Loucy (cell line): Measurements from ENCODE around the gene CCR6.

Experiments
- EZH2phosphoT487 ChIP-seq: fragments of 200-600 bp; IDR thresholded peaks from 2 replicates; pipeline ENCODE4 v1.6.1; 2018; ENCODE audit warnings: antibody characterized with exemption, mild to moderate bottlenecking, moderate library complexity, borderline replicate concordance
- TF ChIP-seq, protein P1 (sequence below): fragments of 200-600 bp; sonication (generic); conservative IDR thresholded peaks from 2 replicates; pipeline ENCODE4 v1.5.1; 2014; ENCODE audit warnings: mild to moderate bottlenecking, antibody characterized with exemption, low read length

DNA sequence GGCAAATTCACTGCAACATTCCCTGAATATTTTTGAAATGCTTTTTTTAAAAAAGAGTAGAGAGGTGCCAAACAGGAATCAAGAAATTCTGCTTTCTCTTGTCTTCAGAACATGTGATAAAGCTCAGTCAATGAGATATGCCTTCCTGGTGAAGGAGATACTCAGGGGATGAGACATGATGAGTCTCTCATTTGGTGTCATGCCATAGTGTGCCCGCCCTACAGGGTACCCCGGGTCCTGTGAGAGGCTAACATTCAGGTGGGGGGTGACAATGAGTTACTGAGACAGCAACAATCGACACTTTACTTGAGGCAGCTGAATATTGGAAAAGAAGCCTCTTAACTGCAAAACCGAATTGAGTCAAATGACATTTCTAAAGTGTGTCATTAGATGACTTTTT lies 6.7 kb downstream of the CCR6 start:
- TF ChIP-seq, protein P1, sequence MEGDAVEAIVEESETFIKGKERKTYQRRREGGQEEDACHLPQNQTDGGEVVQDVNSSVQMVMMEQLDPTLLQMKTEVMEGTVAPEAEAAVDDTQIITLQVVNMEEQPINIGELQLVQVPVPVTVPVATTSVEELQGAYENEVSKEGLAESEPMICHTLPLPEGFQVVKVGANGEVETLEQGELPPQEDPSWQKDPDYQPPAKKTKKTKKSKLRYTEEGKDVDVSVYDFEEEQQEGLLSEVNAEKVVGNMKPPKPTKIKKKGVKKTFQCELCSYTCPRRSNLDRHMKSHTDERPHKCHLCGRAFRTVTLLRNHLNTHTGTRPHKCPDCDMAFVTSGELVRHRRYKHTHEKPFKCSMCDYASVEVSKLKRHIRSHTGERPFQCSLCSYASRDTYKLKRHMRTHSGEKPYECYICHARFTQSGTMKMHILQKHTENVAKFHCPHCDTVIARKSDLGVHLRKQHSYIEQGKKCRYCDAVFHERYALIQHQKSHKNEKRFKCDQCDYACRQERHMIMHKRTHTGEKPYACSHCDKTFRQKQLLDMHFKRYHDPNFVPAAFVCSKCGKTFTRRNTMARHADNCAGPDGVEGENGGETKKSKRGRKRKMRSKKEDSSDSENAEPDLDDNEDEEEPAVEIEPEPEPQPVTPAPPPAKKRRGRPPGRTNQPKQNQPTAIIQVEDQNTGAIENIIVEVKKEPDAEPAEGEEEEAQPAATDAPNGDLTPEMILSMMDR = no peak
- TF ChIP-seq EZH2phosphoT487 = no peak
